Gastrocnemius medialis (tissue), 4 donors: ENCODE measurements around the gene PPP2R2C. TPM values are rescaled to one million over a fixed set of nuclear protein-coding genes. Genes with fewer than 3 reads are reported as not detected.

Source experiments
- ATAC-seq, 2 donors: fragments of 150-250 bp; one replicate each; pipeline ENCODE4 v1.9.1; 2016
- DNase-seq, 2 donors: peaks; one replicate each; pipeline ENCODE4 v3.0.0-alpha.2; 2019
- H3K27ac ChIP-seq, 4 donors: fragments of 200-600 bp; sonication (generic); 1 replicate in 1 of 4; 2 replicates in 3 of 4; pipeline ENCODE4 v1.5.1; 2016 to 2018; ENCODE audit warnings: mild to moderate bottlenecking in 2 of 4, moderate library complexity in 1 of 4
- H3K27me3 ChIP-seq, 3 donors: fragments of 200-600 bp; sonication (generic) in 2 of 3; 1 replicate in 1 of 3; 2 replicates in 2 of 3; pipeline versions ENCODE4 v1.5.1 to v1.6.0; 2016 to 2019; ENCODE audit warnings: mild to moderate bottlenecking in 1 of 3, moderate library complexity in 1 of 3
- H3K36me3 ChIP-seq, 2 donors: fragments of 200-600 bp; sonication (generic) in 1 of 2; one replicate each; pipeline ENCODE4 v1.5.1; 2017 to 2018
- H3K4me1 ChIP-seq, 2 donors: fragments of 200-600 bp; sonication (generic) in 1 of 2; one replicate each; pipeline ENCODE4 v1.5.1; 2016 to 2017; ENCODE audit warnings: mild to moderate bottlenecking in 2 of 2
- H3K4me3 ChIP-seq, 4 donors: fragments of 200-600 bp; sonication (generic) in 3 of 4; 1 replicate in 1 of 4; 2 replicates in 3 of 4; pipeline ENCODE4 v1.5.1; 2016 to 2019; ENCODE audit warnings: mild to moderate bottlenecking in 2 of 4
- H3K9me3 ChIP-seq, 3 donors: fragments of 200-600 bp; sonication (generic) in 2 of 3; 1 replicate in 1 of 3; 2 replicates in 2 of 3; pipeline ENCODE4 v1.5.1; 2016 to 2019
- POLR2A ChIP-seq, 2 donors: fragments of 450-650 bp; IDR thresholded peaks; one replicate each; pipeline ENCODE4 v1.6.1; 2017; ENCODE audit warnings: antibody characterized with exemption in 2 of 2, mild to moderate bottlenecking in 2 of 2, moderate library complexity in 2 of 2
- in situ Hi-C, 4 donors: fragments of 200-750 bp; cut with MboI; loops; one replicate each; pipeline versions ENCODE4 v1.15.0 to v1.8.0; 2017; ENCODE audit warnings: low sequenced_read_pairs in 4 of 4
- intact Hi-C: fragments of 100-400 bp; cut with DNase I; formaldehyde crosslinking; loops from one replicate; pipeline ENCODE4 v1.15.1; 2023; ENCODE audit warnings: low total_unique reads
- total RNA-seq, 4 donors: library from RNA; depleted of rRNA; stranded (reverse); fragments of >200 nt; gene quantifications; one replicate each; pipeline versions ENCODE4 v1.1.0 to v1.2.3, GENCODE V29; 2016
- TF ChIP-seq, protein P1 (sequence below), 5 experiments: fragments of 450-650 bp in 3 of 5; fragments of 200-600 bp in 2 of 5; sonication (generic) in 2 of 5; IDR thresholded peaks in 4 of 5; conservative IDR thresholded peaks in 1 of 5; 1 replicate in 4 of 5; 2 replicates in 1 of 5; pipeline ENCODE4 v1.5.1; 2016 to 2019; ENCODE audit warnings: antibody characterized with exemption in 5 of 5, mild to moderate bottlenecking in 3 of 5, moderate library complexity in 3 of 5

Gene PPP2R2C
- total RNA-seq, 4 donors from 2014 or later: 0.44 to 2.7 (median 0.62) TPM

DNA sequence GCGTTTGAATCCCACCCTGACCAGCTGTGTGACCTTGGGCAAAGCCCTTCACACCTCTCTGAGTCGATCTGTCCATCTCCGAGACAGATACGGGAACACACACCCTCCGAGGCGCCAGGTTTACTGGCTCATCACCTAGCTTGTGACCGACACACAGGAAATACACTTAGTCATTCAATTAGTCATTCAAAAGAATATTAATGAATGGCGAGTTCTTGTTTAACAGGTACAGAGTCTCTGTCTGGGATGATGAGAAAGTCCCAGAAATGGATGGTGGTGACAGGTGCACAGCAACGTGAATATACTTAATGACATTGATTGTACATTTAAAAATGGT, 80.6 kb downstream of the PPP2R2C start:
- intact Hi-C loops (no loop called here), in situ Hi-C loops (no loop called here)
- no peaks in the 10 kb centered on the region for H3K9me3 ChIP-seq
- H3K4me3 ChIP-seq: no peak overlapping the region
- TF ChIP-seq POLR2A (IDR thresholded peaks at IDR 0.05): no peak
- TF ChIP-seq, protein P1, sequence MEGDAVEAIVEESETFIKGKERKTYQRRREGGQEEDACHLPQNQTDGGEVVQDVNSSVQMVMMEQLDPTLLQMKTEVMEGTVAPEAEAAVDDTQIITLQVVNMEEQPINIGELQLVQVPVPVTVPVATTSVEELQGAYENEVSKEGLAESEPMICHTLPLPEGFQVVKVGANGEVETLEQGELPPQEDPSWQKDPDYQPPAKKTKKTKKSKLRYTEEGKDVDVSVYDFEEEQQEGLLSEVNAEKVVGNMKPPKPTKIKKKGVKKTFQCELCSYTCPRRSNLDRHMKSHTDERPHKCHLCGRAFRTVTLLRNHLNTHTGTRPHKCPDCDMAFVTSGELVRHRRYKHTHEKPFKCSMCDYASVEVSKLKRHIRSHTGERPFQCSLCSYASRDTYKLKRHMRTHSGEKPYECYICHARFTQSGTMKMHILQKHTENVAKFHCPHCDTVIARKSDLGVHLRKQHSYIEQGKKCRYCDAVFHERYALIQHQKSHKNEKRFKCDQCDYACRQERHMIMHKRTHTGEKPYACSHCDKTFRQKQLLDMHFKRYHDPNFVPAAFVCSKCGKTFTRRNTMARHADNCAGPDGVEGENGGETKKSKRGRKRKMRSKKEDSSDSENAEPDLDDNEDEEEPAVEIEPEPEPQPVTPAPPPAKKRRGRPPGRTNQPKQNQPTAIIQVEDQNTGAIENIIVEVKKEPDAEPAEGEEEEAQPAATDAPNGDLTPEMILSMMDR (IDR thresholded peaks at IDR 0.05 in 4 of 5, conservative IDR thresholded peaks at IDR 0.05 in 1 of 5): no peak
- H3K4me1 ChIP-seq: no peaks in the 10 kb centered on the region
- no peak for DNase-seq
- ATAC-seq: no peak
- no peaks in the 10 kb centered on the region for H3K36me3 ChIP-seq
- peaks cover 2 to 11% (median 9%) of the 10 kb centered on the region in 3 donors for H3K27me3 ChIP-seq
- H3K27ac ChIP-seq: no peak overlapping the region

DNA sequence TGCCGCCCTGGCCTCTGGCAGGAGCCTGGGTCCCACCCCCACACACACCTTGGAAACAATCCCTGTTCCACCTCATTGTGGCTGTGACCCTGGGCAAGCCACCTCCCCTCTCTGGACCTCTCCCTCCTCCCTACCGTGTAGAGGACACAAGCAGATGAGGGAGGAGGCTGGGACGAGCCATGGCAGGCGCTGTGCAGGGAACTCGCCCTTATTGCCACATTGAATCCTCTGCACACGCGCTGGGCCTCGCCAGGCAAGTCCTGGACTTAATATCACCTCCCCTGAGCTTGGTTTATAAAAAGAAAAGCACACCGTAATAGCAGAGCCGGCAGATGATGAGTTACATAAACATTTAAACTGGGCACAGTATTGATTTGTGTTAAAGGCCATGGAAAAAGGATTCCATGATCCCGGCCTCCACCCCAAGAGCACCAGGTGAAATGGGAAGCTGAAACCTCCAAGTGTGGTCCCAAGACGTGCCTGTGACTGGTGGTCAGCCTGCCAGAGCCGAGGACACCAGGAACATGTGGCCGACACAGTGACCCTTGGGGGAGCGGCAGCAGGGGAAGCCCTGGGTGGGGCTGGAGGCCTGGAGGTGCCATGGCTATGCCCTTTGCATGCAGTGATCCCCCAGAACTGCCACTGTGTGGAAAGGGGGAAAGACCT, 81.1 kb downstream of the PPP2R2C start:
- no peaks in the 10 kb centered on the region for H3K9me3 ChIP-seq
- in situ Hi-C loops: no loop called here
- no peak overlapping the region for H3K4me3 ChIP-seq
- H3K36me3 ChIP-seq: no peaks in the 10 kb centered on the region
- no peak for DNase-seq
- peaks cover 3 to 13% (median 5%) of the 10 kb centered on the region in 3 donors for H3K27me3 ChIP-seq
- no peak for ATAC-seq
- H3K4me1 ChIP-seq: no peaks in the 10 kb centered on the region
- H3K27ac ChIP-seq: no peak overlapping the region
- intact Hi-C loops: no loop called here
- no peak for TF ChIP-seq POLR2A (IDR thresholded peaks at IDR 0.05)
- TF ChIP-seq, protein P1 (IDR thresholded peaks at IDR 0.05 in 4 of 5, conservative IDR thresholded peaks at IDR 0.05 in 1 of 5): no peak

DNA sequence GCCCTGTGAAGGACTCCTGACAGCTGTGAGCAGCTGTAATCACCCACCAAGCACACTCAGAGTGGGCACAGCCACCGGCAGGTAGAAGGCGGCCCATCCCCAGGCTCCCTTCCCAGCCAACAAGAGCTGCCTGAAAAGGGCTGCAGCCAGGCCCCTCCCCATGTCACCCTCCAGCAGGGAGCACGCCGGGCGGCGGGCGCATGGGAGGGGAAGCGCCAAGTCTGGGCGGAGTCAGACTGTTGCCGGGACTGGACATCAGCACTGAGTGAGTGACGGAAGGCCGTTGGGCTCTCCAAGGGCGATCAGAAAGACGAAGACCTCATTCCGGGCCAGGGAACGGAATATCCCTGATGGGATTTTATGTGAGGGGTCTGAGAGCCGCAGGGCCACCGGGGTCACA, 82.1 kb downstream of the PPP2R2C start:
- no peak for DNase-seq
- in situ Hi-C loops: no loop called here

DNA sequence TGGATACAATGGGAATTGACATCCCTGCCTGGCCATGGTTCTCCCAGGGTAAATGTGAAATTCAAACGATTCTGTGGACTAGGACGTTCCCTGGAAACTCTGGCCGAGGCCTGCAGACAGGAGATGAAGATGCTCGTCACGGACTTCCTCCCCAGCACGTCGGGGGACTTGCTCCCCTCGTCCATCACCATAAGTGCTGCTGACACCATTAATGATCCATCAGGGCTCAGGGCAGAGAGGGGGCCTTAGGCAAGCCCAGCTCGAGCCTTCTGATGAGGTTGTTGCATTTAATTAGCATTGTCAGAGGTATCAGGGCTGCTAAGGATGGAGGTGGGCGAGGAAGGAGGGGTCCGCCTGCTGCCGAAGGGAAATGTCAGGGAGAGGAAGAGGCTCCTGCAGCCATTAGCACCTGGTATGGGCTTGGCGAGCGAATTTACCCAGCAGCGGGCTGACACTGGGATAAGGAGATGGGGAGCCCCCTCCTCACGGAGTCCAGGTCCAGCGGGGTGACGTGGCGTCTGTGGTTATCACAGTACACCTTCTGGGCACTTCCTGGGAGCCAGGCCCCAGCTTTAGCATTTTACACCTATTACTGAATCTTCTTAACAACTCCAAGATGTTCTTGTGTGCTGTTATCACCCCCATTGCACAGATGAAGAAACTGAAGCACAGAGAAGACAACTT, 83.1 kb downstream of the PPP2R2C start:
- DNase-seq: no peak
- intact Hi-C loops: no loop called here

More for the DNA sequence above, 82.1 kb downstream of the PPP2R2C start:
- intact Hi-C loops: no loop called here
- no peak for TF ChIP-seq POLR2A (IDR thresholded peaks at IDR 0.05)
- TF ChIP-seq, protein P1 (IDR thresholded peaks at IDR 0.05 in 4 of 5, conservative IDR thresholded peaks at IDR 0.05 in 1 of 5): no peak
- Histone ChIP-seq H3K4me1 (no peaks in the 10 kb centered on the region), H3K36me3 (no peaks in the 10 kb centered on the region), H3K27ac (no peak overlapping the region), H3K4me3 (no peak overlapping the region), H3K9me3 (no peaks in the 10 kb centered on the region), H3K27me3 (peaks cover 0 to 9% (median 8%) of the 10 kb centered on the region in 3 donors)
- no peak for ATAC-seq

More for the DNA sequence above, 83.1 kb downstream of the PPP2R2C start:
- Histone ChIP-seq H3K36me3 (no peaks in the 10 kb centered on the region), H3K9me3 (no peaks in the 10 kb centered on the region), H3K4me3 (no peak overlapping the region), H3K4me1 (no peaks in the 10 kb centered on the region), H3K27ac (no peak overlapping the region), H3K27me3 (peaks cover 0 to 17% (median 16%) of the 10 kb centered on the region in 3 donors)
- ATAC-seq: no peak
- in situ Hi-C loops: no loop called here
- TF ChIP-seq, protein P1 (IDR thresholded peaks at IDR 0.05 in 4 of 5, conservative IDR thresholded peaks at IDR 0.05 in 1 of 5): no peak
- TF ChIP-seq POLR2A (IDR thresholded peaks at IDR 0.05): no peak
